Astrocyte (in vitro differentiated cells and primary cell): ENCODE data around the gene ONECUT2. TPM values are rescaled to one million over a fixed set of nuclear protein-coding genes. Genes with fewer than 3 reads are reported as not detected.
A peak's percentile ranks its signal among the peaks of the same experiment; 100 is the strongest.

Experiments
- DNase-seq: peaks from one replicate; pipeline ENCODE4 v3.0.0-alpha.2; 2010; ENCODE audit warnings: low read depth
- FAIRE-seq: peaks from 2 replicates; lab custom pipeline; 2011; peaks lifted over from hg19 to GRCh38; lab: Jason Lieb, UNC
- H2AFZ ChIP-seq: 2 replicates; pipeline ENCODE4 v1.6.0; 2012; ENCODE audit warnings: low read depth, low read length, inconsistent platforms
- H3K27ac ChIP-seq: 2 replicates; pipeline ENCODE4 v1.5.1; 2011; ENCODE audit warnings: low read depth, low read length, inconsistent platforms
- H3K27me3 ChIP-seq: 2 replicates; pipeline ENCODE4 v1.6.0; 2011; ENCODE audit warnings: low read length, inconsistent platforms; ENCODE audit not compliant: insufficient read depth
- H3K36me3 ChIP-seq: 2 replicates; pipeline ENCODE4 v1.5.1; 2011; ENCODE audit warnings: low read length, inconsistent platforms; ENCODE audit not compliant: insufficient read depth
- H3K4me1 ChIP-seq: 2 replicates; pipeline ENCODE4 v1.5.1; 2011; ENCODE audit warnings: low read length, inconsistent platforms; ENCODE audit not compliant: insufficient read depth
- H3K4me2 ChIP-seq: 2 replicates; pipeline ENCODE4 v1.6.0; 2012; ENCODE audit warnings: low read length, inconsistent platforms
- H3K4me3 ChIP-seq: 2 replicates; pipeline ENCODE4 v1.5.1; 2011; ENCODE audit warnings: low read depth, mild to moderate bottlenecking, low read length, inconsistent platforms; ENCODE audit not compliant: insufficient read depth
- H3K79me2 ChIP-seq: 2 replicates; pipeline ENCODE4 v1.6.0; 2012; ENCODE audit warnings: mild to moderate bottlenecking, low read length, inconsistent platforms; ENCODE audit not compliant: insufficient read depth
- H3K9ac ChIP-seq: 2 replicates; pipeline ENCODE4 v1.6.0; 2012; ENCODE audit warnings: mild to moderate bottlenecking, low read length, inconsistent platforms
- H3K9me3 ChIP-seq: 2 replicates; pipeline ENCODE4 v1.5.1; 2012; ENCODE audit warnings: low read depth, mild to moderate bottlenecking, low read length, inconsistent platforms; ENCODE audit not compliant: insufficient read depth
- H4K20me1 ChIP-seq: 2 replicates; pipeline ENCODE4 v1.6.0; 2012; ENCODE audit warnings: low read length, inconsistent platforms; ENCODE audit not compliant: insufficient read depth
- H3K27ac Mint-ChIP-seq: one replicate; pipeline ENCODE4 v1.8.0; 2021; ENCODE audit warnings: mild to moderate bottlenecking, mixed read lengths; ENCODE audit not compliant: unreplicated experiment
- H3K27me3 Mint-ChIP-seq: one replicate; pipeline ENCODE4 v1.8.0; 2021; ENCODE audit warnings: low read depth, mixed read lengths; ENCODE audit not compliant: unreplicated experiment
- H3K36me3 Mint-ChIP-seq: one replicate; pipeline ENCODE4 v1.8.0; 2021; ENCODE audit warnings: low read depth, mixed read lengths; ENCODE audit not compliant: unreplicated experiment
- H3K4me1 Mint-ChIP-seq: one replicate; pipeline ENCODE4 v1.8.0; 2021; ENCODE audit warnings: low read depth, mixed read lengths; ENCODE audit not compliant: unreplicated experiment
- H3K4me3 Mint-ChIP-seq: one replicate; pipeline ENCODE4 v1.8.0; 2021; ENCODE audit warnings: mild to moderate bottlenecking, moderate library complexity, mixed read lengths; ENCODE audit not compliant: unreplicated experiment
- H3K9me3 Mint-ChIP-seq: one replicate; pipeline ENCODE4 v1.8.0; 2021; ENCODE audit warnings: mild to moderate bottlenecking, mixed read lengths; ENCODE audit not compliant: unreplicated experiment
- CTCF ChIP-seq: IDR thresholded peaks from 2 replicates; pipeline ENCODE4 v1.5.1; 2011; ENCODE audit warnings: low read depth, mild to moderate bottlenecking, inconsistent platforms, low read length, moderate library complexity; ENCODE audit not compliant: insufficient read depth
- EZH2 ChIP-seq: IDR thresholded peaks from 2 replicates; pipeline ENCODE4 v1.6.1; 2012; ENCODE audit warnings: mild to moderate bottlenecking, low read length, inconsistent platforms; ENCODE audit not compliant: insufficient read depth
- total RNA-seq: library from RNA; stranded (reverse); gene quantifications from 2 replicates; pipeline ENCODE4 v1.2.1, GENCODE V29; 2021

The ONECUT2 gene
- total RNA-seq, 1 donor from 2014 or later = 6.2 TPM

GRCh38 chr18:57431002-57431382, 4.2 kb upstream of the ONECUT2 start:
- no peak overlapping the region for H3K9ac ChIP-seq
- H3K36me3 ChIP-seq = no peaks in the 10 kb centered on the region
- TF ChIP-seq EZH2 (no peak), CTCF (no peak)
- H4K20me1 ChIP-seq = no peaks in the 10 kb centered on the region
- Mint-ChIP-seq H3K27me3 (peaks cover 53% of the 10 kb centered on the region), H3K4me3 (no peak overlapping the region), H3K36me3 (no peaks in the 10 kb centered on the region), H3K9me3 (peaks cover 13% of the 10 kb centered on the region), H3K4me1 (peaks cover 9% of the 10 kb centered on the region), H3K27ac (peak overlapping the region; percentile 3)
- no peak overlapping the region for H3K27ac ChIP-seq
- H3K4me1 ChIP-seq = no peaks in the 10 kb centered on the region
- H3K27me3 ChIP-seq = peaks cover 87% of the 10 kb centered on the region
- no peak overlapping the region for H3K4me3 ChIP-seq
- H3K4me2 ChIP-seq = no peak overlapping the region
- H3K79me2 ChIP-seq = no peaks in the 10 kb centered on the region
- no peak overlapping the region for H2AFZ ChIP-seq
- FAIRE-seq (no peak), DNase-seq (no peak)
- H3K9me3 ChIP-seq = peaks cover 5% of the 10 kb centered on the region

GRCh38 chr18:57431467-57432080, 3.6 kb upstream of the ONECUT2 start:
- Histone ChIP-seq H3K79me2 (no peaks in the 10 kb centered on the region), H4K20me1 (no peaks in the 10 kb centered on the region), H2AFZ (no peak overlapping the region), H3K4me2 (no peak overlapping the region), H3K27ac (no peak overlapping the region), H3K9me3 (peaks cover 5% of the 10 kb centered on the region), H3K4me1 (no peaks in the 10 kb centered on the region), H3K27me3 (peaks cover 87% of the 10 kb centered on the region), H3K9ac (no peak overlapping the region), H3K4me3 (no peak overlapping the region), H3K36me3 (no peaks in the 10 kb centered on the region)
- no peak overlapping the region for H3K4me3 Mint-ChIP-seq
- DNase-seq (no peak), FAIRE-seq (no peak)
- no peak overlapping the region for H3K27ac Mint-ChIP-seq
- peaks cover 58% of the 10 kb centered on the region for H3K27me3 Mint-ChIP-seq
- TF ChIP-seq CTCF (no peak), EZH2 (no peak)
- H3K9me3 Mint-ChIP-seq = peaks cover 13% of the 10 kb centered on the region
- no peaks in the 10 kb centered on the region for H3K36me3 Mint-ChIP-seq
- H3K4me1 Mint-ChIP-seq = peaks cover 9% of the 10 kb centered on the region

GRCh38 chr18:57432140-57432539, 3.0 kb upstream of the ONECUT2 start:
- no peak overlapping the region for H3K27ac Mint-ChIP-seq
- Histone ChIP-seq H2AFZ (no peak overlapping the region), H3K9ac (no peak overlapping the region), H3K4me1 (no peaks in the 10 kb centered on the region), H3K27ac (no peak overlapping the region), H3K27me3 (peaks cover 87% of the 10 kb centered on the region), H3K4me3 (no peak overlapping the region), H4K20me1 (peaks cover 3% of the 10 kb centered on the region), H3K79me2 (no peaks in the 10 kb centered on the region), H3K9me3 (peaks cover 5% of the 10 kb centered on the region), H3K36me3 (no peaks in the 10 kb centered on the region), H3K4me2 (no peak overlapping the region)
- H3K9me3 Mint-ChIP-seq = peaks cover 14% of the 10 kb centered on the region
- no peak overlapping the region for H3K4me3 Mint-ChIP-seq
- FAIRE-seq (no peak), DNase-seq (no peak)
- peaks cover under 1% of the 10 kb centered on the region for H3K36me3 Mint-ChIP-seq
- TF ChIP-seq CTCF = no peak
- no peak for TF ChIP-seq EZH2
- H3K27me3 Mint-ChIP-seq = peaks cover 58% of the 10 kb centered on the region
- H3K4me1 Mint-ChIP-seq = peaks cover 9% of the 10 kb centered on the region
